Bronchial epithelial cell (primary cell): Measurements from ENCODE around the gene THRB. TPM values are rescaled to one million over a fixed set of nuclear protein-coding genes. Genes with fewer than 3 reads are reported as not detected.

Experiments
- DNase-seq: peaks from one replicate; pipeline ENCODE4 v3.0.0-alpha.2; 2010; ENCODE audit warnings: low read depth
- FAIRE-seq: peaks from 2 replicates; lab custom pipeline; 2011; peaks lifted over from hg19 to GRCh38; lab: Jason Lieb, UNC
- H3K27me3 ChIP-seq: 2 replicates; pipeline ENCODE4 v1.5.1; 2011; ENCODE audit warnings: low read length; ENCODE audit not compliant: control insufficient read depth, insufficient read depth
- H3K36me3 ChIP-seq: 2 replicates; pipeline ENCODE4 v1.5.1; 2011; ENCODE audit warnings: low read length; ENCODE audit not compliant: control insufficient read depth, insufficient read depth
- H3K4me3 ChIP-seq: 2 replicates; pipeline ENCODE4 v1.5.1; 2011; ENCODE audit warnings: mild to moderate bottlenecking, low read depth, low read length, control low read depth
- total RNA-seq: library from RNA; depleted of rRNA; stranded (reverse); fragments of >200 nt; gene quantifications from 2 replicates; pipeline ENCODE4 v1.2.1, GENCODE V29; 2014
- TF ChIP-seq, protein P1 (sequence below): IDR thresholded peaks from 2 replicates; pipeline ENCODE4 v1.5.1; 2011; ENCODE audit warnings: mild to moderate bottlenecking, moderate library complexity, low read length, control low read depth, inconsistent platforms; ENCODE audit not compliant: insufficient read depth, severe bottlenecking

Gene THRB
- total RNA-seq, 1 donor from 2014 or later = 7.6 TPM

- FAIRE-seq = no peak
- H3K27me3 ChIP-seq = no peaks in the 10 kb centered on the region
Observed at GRCh38 chr3:24158761-24159454, 335.7 kb downstream of the THRB start.

DNA sequence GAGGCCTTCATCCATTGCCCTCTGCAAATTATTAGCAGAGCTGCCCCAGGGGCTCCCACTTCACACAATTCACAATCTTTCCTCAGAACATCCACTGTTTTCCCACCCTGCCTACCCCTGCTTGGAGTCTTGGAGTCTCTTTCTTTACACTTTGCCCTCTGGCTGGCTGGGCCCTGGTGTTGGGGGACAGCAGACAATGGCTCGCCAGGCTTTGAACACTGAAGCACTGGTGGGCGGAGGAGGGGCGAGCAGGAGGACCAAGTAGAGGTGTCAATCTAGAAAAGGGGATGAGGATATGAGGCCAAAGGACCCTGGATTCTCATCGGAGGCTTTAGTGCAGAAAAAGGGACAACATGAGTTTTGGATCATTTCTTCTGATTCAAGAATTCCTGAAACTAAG lies 337.5 kb downstream of the THRB start:
- Histone ChIP-seq H3K36me3 (no peaks in the 10 kb centered on the region), H3K27me3 (no peaks in the 10 kb centered on the region), H3K4me3 (no peak overlapping the region)
- DNase-seq (no peak), FAIRE-seq (no peak)
- TF ChIP-seq, protein P1, sequence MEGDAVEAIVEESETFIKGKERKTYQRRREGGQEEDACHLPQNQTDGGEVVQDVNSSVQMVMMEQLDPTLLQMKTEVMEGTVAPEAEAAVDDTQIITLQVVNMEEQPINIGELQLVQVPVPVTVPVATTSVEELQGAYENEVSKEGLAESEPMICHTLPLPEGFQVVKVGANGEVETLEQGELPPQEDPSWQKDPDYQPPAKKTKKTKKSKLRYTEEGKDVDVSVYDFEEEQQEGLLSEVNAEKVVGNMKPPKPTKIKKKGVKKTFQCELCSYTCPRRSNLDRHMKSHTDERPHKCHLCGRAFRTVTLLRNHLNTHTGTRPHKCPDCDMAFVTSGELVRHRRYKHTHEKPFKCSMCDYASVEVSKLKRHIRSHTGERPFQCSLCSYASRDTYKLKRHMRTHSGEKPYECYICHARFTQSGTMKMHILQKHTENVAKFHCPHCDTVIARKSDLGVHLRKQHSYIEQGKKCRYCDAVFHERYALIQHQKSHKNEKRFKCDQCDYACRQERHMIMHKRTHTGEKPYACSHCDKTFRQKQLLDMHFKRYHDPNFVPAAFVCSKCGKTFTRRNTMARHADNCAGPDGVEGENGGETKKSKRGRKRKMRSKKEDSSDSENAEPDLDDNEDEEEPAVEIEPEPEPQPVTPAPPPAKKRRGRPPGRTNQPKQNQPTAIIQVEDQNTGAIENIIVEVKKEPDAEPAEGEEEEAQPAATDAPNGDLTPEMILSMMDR = no peak

More at GRCh38 chr3:24158761-24159454, 335.7 kb downstream of the THRB start:
- DNase-seq = no peak
- Histone ChIP-seq H3K4me3 (no peak overlapping the region), H3K36me3 (no peaks in the 10 kb centered on the region)
- TF ChIP-seq, protein P1 = no peak

GRCh38 chr3:24156466-24156865 lies 338.2 kb downstream of the THRB start:
- TF ChIP-seq, protein P1 = no peak
- FAIRE-seq (no peak), DNase-seq (peak; percentile 25)
- Histone ChIP-seq H3K36me3 (no peaks in the 10 kb centered on the region), H3K27me3 (no peaks in the 10 kb centered on the region), H3K4me3 (no peak overlapping the region)

DNA sequence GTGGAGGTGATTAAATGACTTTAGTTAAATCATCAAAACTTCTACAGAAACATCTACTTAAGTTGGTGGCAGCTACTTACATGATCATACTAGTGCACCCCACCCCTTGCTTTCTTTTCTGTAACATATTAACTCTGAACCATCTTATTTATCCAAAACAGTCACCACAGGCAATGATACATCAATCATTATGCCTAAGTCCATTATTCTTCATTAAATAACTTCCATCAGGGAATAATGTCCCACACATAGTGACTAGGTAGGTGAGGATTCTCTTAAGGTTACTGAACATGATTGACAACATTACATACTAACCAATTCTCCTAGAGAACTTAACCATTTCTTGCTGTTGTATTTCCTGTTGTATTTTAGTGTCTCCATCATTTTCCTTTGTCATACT lies 339.4 kb downstream of the THRB start:
- DNase-seq (no peak), FAIRE-seq (no peak)
- H3K27me3 ChIP-seq = no peaks in the 10 kb centered on the region
- TF ChIP-seq, protein P1 = no peak
- no peak overlapping the region for H3K4me3 ChIP-seq
- H3K36me3 ChIP-seq = no peaks in the 10 kb centered on the region

DNA sequence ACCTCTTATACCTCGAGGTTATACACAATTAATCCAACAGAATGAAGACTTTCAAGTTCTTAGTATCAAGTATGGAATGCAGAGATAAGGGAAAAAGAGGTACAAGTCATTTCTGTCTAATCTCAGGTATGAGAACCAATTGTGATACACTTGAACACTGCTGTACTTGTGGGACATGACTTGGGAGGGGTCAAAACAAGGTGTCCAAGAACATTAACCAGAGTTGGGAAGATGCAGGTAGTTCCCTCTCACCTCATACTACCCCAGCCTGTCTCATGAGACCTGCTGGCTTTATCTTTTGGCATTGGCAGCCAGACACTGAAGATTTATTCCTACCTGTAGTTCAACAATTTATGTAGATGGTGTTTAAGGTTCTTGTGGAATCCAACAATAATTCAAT lies 339.9 kb downstream of the THRB start:
- DNase-seq (no peak), FAIRE-seq (no peak)
- TF ChIP-seq, protein P1 = no peak
- no peaks in the 10 kb centered on the region for H3K27me3 ChIP-seq
- H3K4me3 ChIP-seq = no peak overlapping the region
- no peaks in the 10 kb centered on the region for H3K36me3 ChIP-seq
